GM12891 (cell line): Measurements from ENCODE around the gene COX14.

ENCODE experiments used
- PAX5 ChIP-seq: IDR thresholded peaks from 2 replicates; pipeline ENCODE4 v1.6.1; 2011; ENCODE audit warnings: low read length, moderate library complexity, mild to moderate bottlenecking; ENCODE audit not compliant: insufficient read depth, severe bottlenecking
- POLR2A ChIP-seq: IDR thresholded peaks from 2 replicates; pipeline ENCODE4 v1.6.1; 2011; ENCODE audit warnings: low read depth, low read length, control low read depth
- POLR2AphosphoS5 ChIP-seq: IDR thresholded peaks from 2 replicates; pipeline ENCODE4 v1.6.1; 2011; ENCODE audit warnings: low read depth, low read length, control low read depth
- TAF1 ChIP-seq: IDR thresholded peaks from 2 replicates; pipeline ENCODE4 v1.6.1; 2011; ENCODE audit warnings: low read depth, low read length, control low read depth

GRCh38 chr12:50120953-50121352 is 8.9 kb downstream of the COX14 start:
- no peak for TF ChIP-seq POLR2A
- TF ChIP-seq TAF1: no peak
- TF ChIP-seq POLR2AphosphoS5: no peak
- TF ChIP-seq PAX5: no peak
